Esophagus (tissue), 2 donors: ENCODE results near the gene RIT1. TPM values are rescaled to one million over a fixed set of nuclear protein-coding genes. Genes with fewer than 3 reads are reported as not detected.
A peak's percentile ranks its signal among the peaks of the same experiment; 100 is the strongest.
"Not testable (repeated sequence)": the region's sequence is repeated elsewhere in the genome, so short reads cannot be mapped to it uniquely, and the experiment has no call there.

Source experiments
- H3K27ac ChIP-seq, 2 donors: one replicate each; pipeline ENCODE4 v1.5.1; 2013; ENCODE audit warnings: low read depth in 2 of 2, mild to moderate bottlenecking in 2 of 2, inconsistent platforms in 1 of 2, low read length in 1 of 2, moderate library complexity in 1 of 2
- H3K27me3 ChIP-seq, 2 donors: one replicate each; pipeline ENCODE4 v1.6.1; 2013; ENCODE audit warnings: low read length in 2 of 2, control low read depth in 1 of 2, mild to moderate bottlenecking in 1 of 2; ENCODE audit not compliant: insufficient read depth in 2 of 2, control insufficient read depth in 1 of 2
- H3K36me3 ChIP-seq, 2 donors: one replicate each; pipeline ENCODE4 v1.6.1; 2013; ENCODE audit warnings: low read length in 1 of 2; ENCODE audit not compliant: control insufficient read depth in 2 of 2, insufficient read depth in 2 of 2
- H3K4me1 ChIP-seq, 2 donors: one replicate each; pipeline ENCODE4 v1.6.1; 2013; ENCODE audit warnings: low read length in 1 of 2; ENCODE audit not compliant: control insufficient read depth in 2 of 2, insufficient read depth in 2 of 2
- H3K4me3 ChIP-seq, 2 donors: one replicate each; pipeline ENCODE4 v1.5.1; 2013; ENCODE audit warnings: low read length in 2 of 2, mild to moderate bottlenecking in 2 of 2, low read depth in 1 of 2, moderate library complexity in 1 of 2
- H3K9me3 ChIP-seq, 2 donors: one replicate each; pipeline ENCODE4 v1.6.1; 2013; ENCODE audit warnings: mild to moderate bottlenecking in 2 of 2, low read depth in 1 of 2, low read length in 1 of 2, moderate library complexity in 1 of 2; ENCODE audit not compliant: control insufficient read depth in 2 of 2, insufficient read depth in 1 of 2
- whole genome bisulfite sequencing, 2 donors: extraction: QIAGEN DNeasy Blood & Tissue Kit; methylation state at CpG; one replicate each; pipeline ENCODE4 v1.1.7; 2013; 5-methylcytosine and 5-hydroxymethylcytosine counted together
- polyA plus RNA-seq, 2 donors: library from polyadenylated mRNA; stranded (reverse); fragments of 200-250 nt; gene quantifications; one replicate each; pipeline ENCODE4 v1.2.3, GENCODE V29; 2013
- donor health status: healthy with polysubstance abuse.
- donor health status: Bipolar disorder and iron deficiency.

The RIT1 gene
- polyA plus RNA-seq, 2 donors, result 23.4 to 29.7 TPM

- WGBS, 2 donors, result 1% methylated on average over 50 of the region's 50 CpGs
- H3K27me3 ChIP-seq, result no peaks in the 10 kb centered on the region
- peaks cover 0 to 4% of the 10 kb centered on the region in 2 donors for H3K4me1 ChIP-seq
- no peaks in the 10 kb centered on the region for H3K9me3 ChIP-seq
- H3K4me3 ChIP-seq, result peak within 1 kb of the TSS; percentile 69 to 87
- peaks cover 0 to 2% of the 10 kb centered on the region in 2 donors for H3K36me3 ChIP-seq
- H3K27ac ChIP-seq, result peak within 1 kb of the TSS; percentile 92 to 97
Observed at GRCh38 chr1:155934097-155934935, 23.2 kb upstream of the RIT1 start, which contains the start of gene KHDC4. TSS of gene KHDC4 (minus strand) at chr1:155934413. CDS start at chr1:155934373, 40 bp downstream.

- H3K27me3 ChIP-seq, result no peaks in the 10 kb centered on the region
Observed at GRCh38 chr1:155933591-155934096, 22.5 kb upstream of the RIT1 start.

GRCh38 chr1:155932487-155932886, 21.3 kb upstream of the RIT1 start:
- H3K4me1 ChIP-seq, result peaks cover 0 to 4% of the 10 kb centered on the region in 2 donors

More at GRCh38 chr1:155933591-155934096, 22.5 kb upstream of the RIT1 start:
- H3K4me3 ChIP-seq, result peak overlapping the region; percentile 69 to 87
- 2 to 3% methylated on average over 10 of the region's 10 CpGs for WGBS, 2 donors
- H3K27ac ChIP-seq, result peak overlapping the region; percentile 92 to 97
- no peaks in the 10 kb centered on the region for H3K9me3 ChIP-seq
- H3K4me1 ChIP-seq, result peaks cover 0 to 4% of the 10 kb centered on the region in 2 donors
- peaks cover 0 to 4% of the 10 kb centered on the region in 2 donors for H3K36me3 ChIP-seq

GRCh38 chr1:155932081-155932480, 20.9 kb upstream of the RIT1 start:
- peaks cover 0 to 4% of the 10 kb centered on the region in 2 donors for H3K4me1 ChIP-seq
- peak overlapping the region in 1 of 2 donors; percentile 3 for H3K4me3 ChIP-seq
- WGBS, 2 donors, result 31 to 34% methylated on average over 1 of the region's 1 CpG
- no peaks in the 10 kb centered on the region for H3K9me3 ChIP-seq
- no peaks in the 10 kb centered on the region for H3K27me3 ChIP-seq
- peak overlapping the region; percentile 10 to 27 for H3K27ac ChIP-seq
- H3K36me3 ChIP-seq, result peaks cover 0 to 7% of the 10 kb centered on the region in 2 donors

More at GRCh38 chr1:155932487-155932886, 21.3 kb upstream of the RIT1 start:
- H3K27ac ChIP-seq, result peak overlapping the region in 1 of 2 donors; percentile 69
- WGBS, 2 donors, result 62 to 64% methylated on average over 5 of the region's 5 CpGs
- H3K27me3 ChIP-seq, result no peaks in the 10 kb centered on the region
- no peaks in the 10 kb centered on the region for H3K9me3 ChIP-seq
- peaks cover 0 to 5% of the 10 kb centered on the region in 2 donors for H3K36me3 ChIP-seq
- no peak overlapping the region for H3K4me3 ChIP-seq

GRCh38 chr1:155931332-155932038, 20.3 kb upstream of the RIT1 start:
- peaks cover 5 to 12% of the 10 kb centered on the region in 2 donors for H3K36me3 ChIP-seq
- H3K4me1 ChIP-seq, result peaks cover 0 to 4% of the 10 kb centered on the region in 2 donors
- no peaks in the 10 kb centered on the region for H3K9me3 ChIP-seq
- H3K4me3 ChIP-seq, result peak overlapping the region in 1 of 2 donors; percentile 26
- H3K27me3 ChIP-seq, result no peaks in the 10 kb centered on the region
- H3K27ac ChIP-seq, result peak overlapping the region in 1 of 2 donors; percentile 42
- WGBS, 2 donors, result 64 to 65% methylated on average over 7 of the region's 7 CpGs

- H3K4me1 ChIP-seq, H3K9me3 ChIP-seq, H3K27me3 ChIP-seq: not testable (repeated sequence)
- Histone ChIP-seq H3K4me3 (peak overlapping the region in 1 of 2 donors; percentile 26), H3K27ac (peak overlapping the region in 1 of 2 donors; percentile 42), H3K36me3 (peaks cover 7 to 15% of the 10 kb centered on the region in 2 donors)
- WGBS, 2 donors, result 62 to 70% methylated on average over 10 of the region's 10 CpGs
Observed at GRCh38 chr1:155930725-155931124, 19.6 kb upstream of the RIT1 start.

- H3K27ac ChIP-seq, result no peak overlapping the region
- WGBS, 2 donors, result 53 to 59% methylated on average over 5 of the region's 5 CpGs
- no peaks in the 10 kb centered on the region for H3K9me3 ChIP-seq
- H3K4me1 ChIP-seq, result peaks cover 0 to 4% of the 10 kb centered on the region in 2 donors
- H3K36me3 ChIP-seq, result peaks cover 10 to 18% of the 10 kb centered on the region in 2 donors
- no peak overlapping the region for H3K4me3 ChIP-seq
- H3K27me3 ChIP-seq, result no peaks in the 10 kb centered on the region
Observed at GRCh38 chr1:155929057-155929456, 17.9 kb upstream of the RIT1 start.

- Histone ChIP-seq H3K4me1 (no peaks in the 10 kb centered on the region), H3K4me3 (no peak overlapping the region), H3K9me3 (no peaks in the 10 kb centered on the region), H3K36me3 (peaks cover 21 to 25% of the 10 kb centered on the region in 2 donors), H3K27ac (no peak overlapping the region), H3K27me3 (no peaks in the 10 kb centered on the region)
- WGBS, 2 donors, result 88 to 96% methylated on average over 2 of the region's 2 CpGs
Observed at GRCh38 chr1:155925506-155925905, 14.4 kb upstream of the RIT1 start.

- no peaks in the 10 kb centered on the region for H3K9me3 ChIP-seq
- H3K27ac ChIP-seq, result no peak overlapping the region
- H3K27me3 ChIP-seq, result no peaks in the 10 kb centered on the region
- no peak overlapping the region for H3K4me3 ChIP-seq
- H3K36me3 ChIP-seq, result peaks cover 16 to 19% of the 10 kb centered on the region in 2 donors
- H3K4me1 ChIP-seq, result no peaks in the 10 kb centered on the region
- whole genome bisulfite sequencing, 2 donors, result 89 to 90% methylated on average over 3 of the region's 3 CpGs
Observed at GRCh38 chr1:155920717-155921116, 9.6 kb upstream of the RIT1 start.
